ENCODE results near the gene ST6GALNAC1. TPM values are rescaled to one million over a fixed set of nuclear protein-coding genes. Genes with fewer than 3 reads are reported as not detected.
A peak's percentile ranks its signal among the peaks of the same experiment; 100 is the strongest.

ST6GALNAC1 gene
- total and polyA plus RNA-seq, 2 donors from 2014 or later: 0.31 TPM; not detected in 1

- Histone ChIP-seq H3K36me3 (ENCODE audit: control insufficient read depth in 2 of 3, insufficient read depth in 3 of 3, low read length in 3 of 3) (no peaks in the 10 kb centered on the region), H3K4me1 (ENCODE audit: control insufficient read depth in 2 of 3, insufficient read depth in 2 of 3, low read depth in 1 of 3, low read length in 3 of 3) (peaks cover 3 to 19% (median 16%) of the 10 kb centered on the region in 3 donors), H3K27ac (ENCODE audit: low read depth in 2 of 2, low read length in 2 of 2) (peak overlapping the region; percentile 95), H3K4me3 (ENCODE audit: low read length in 3 of 3) (peak overlapping the region in 1 of 3 donors; percentile 92), H3K27me3 (ENCODE audit: control insufficient read depth, insufficient read depth, low read length) (no peaks in the 10 kb centered on the region), H3K9ac (ENCODE audit: low read length in 3 of 3) (peak overlapping the region in 1 of 3 donors; percentile 93), H3K9me3 (ENCODE audit: control insufficient read depth in 2 of 3, insufficient read depth in 1 of 3, low read length in 3 of 3) (no peaks in the 10 kb centered on the region)
- FAIRE-seq: no peak
- intact Hi-C loops (cut with DNase I): no loop called here
- no peak for TF ChIP-seq CTCF (IDR thresholded peaks at IDR 0.05; ENCODE audit: borderline replicate concordance, extremely low read depth, insufficient read depth)
- DNase-seq: no peak
Measured at GRCh38 chr17:76670718-76671122, 27.2 kb upstream of the ST6GALNAC1 start.

- Histone ChIP-seq H3K9ac (ENCODE audit: low read length in 3 of 3) (peak overlapping the region in 1 of 3 donors; percentile 93), H3K9me3 (ENCODE audit: control insufficient read depth in 2 of 3, insufficient read depth in 1 of 3, low read length in 3 of 3) (no peaks in the 10 kb centered on the region), H3K4me1 (ENCODE audit: control insufficient read depth in 2 of 3, insufficient read depth in 2 of 3, low read depth in 1 of 3, low read length in 3 of 3) (peaks cover 3 to 19% (median 16%) of the 10 kb centered on the region in 3 donors), H3K27me3 (ENCODE audit: control insufficient read depth, insufficient read depth, low read length) (no peaks in the 10 kb centered on the region), H3K36me3 (ENCODE audit: control insufficient read depth in 2 of 3, insufficient read depth in 3 of 3, low read length in 3 of 3) (no peaks in the 10 kb centered on the region), H3K27ac (ENCODE audit: low read depth in 2 of 2, low read length in 2 of 2) (peak overlapping the region; percentile 95), H3K4me3 (ENCODE audit: low read length in 3 of 3) (no peak overlapping the region)
- FAIRE-seq: no peak
- intact Hi-C loops (cut with DNase I): no loop called here
- no peak for TF ChIP-seq CTCF (IDR thresholded peaks at IDR 0.05; ENCODE audit: borderline replicate concordance, extremely low read depth, insufficient read depth)
- peak in 2 of 5 donors; percentile 63 to 64 for DNase-seq
Measured at GRCh38 chr17:76670020-76670717, 26.6 kb upstream of the ST6GALNAC1 start.

GRCh38 chr17:76667786-76668453 is 24.4 kb upstream of the ST6GALNAC1 start:
- no peak overlapping the region for H3K4me3 ChIP-seq (ENCODE audit: low read length in 3 of 3)
- no peak for TF ChIP-seq CTCF (IDR thresholded peaks at IDR 0.05; ENCODE audit: borderline replicate concordance, extremely low read depth, insufficient read depth)
- intact Hi-C loops (cut with DNase I): no loop called here
- no peaks in the 10 kb centered on the region for H3K9me3 ChIP-seq (ENCODE audit: control insufficient read depth in 2 of 3, insufficient read depth in 1 of 3, low read length in 3 of 3)
- no peaks in the 10 kb centered on the region for H3K27me3 ChIP-seq (ENCODE audit: control insufficient read depth, insufficient read depth, low read length)
- H3K4me1 ChIP-seq (ENCODE audit: control insufficient read depth in 2 of 3, insufficient read depth in 2 of 3, low read depth in 1 of 3, low read length in 3 of 3): peaks cover 3 to 19% (median 16%) of the 10 kb centered on the region in 3 donors
- H3K27ac ChIP-seq (ENCODE audit: low read depth in 2 of 2, low read length in 2 of 2): no peak overlapping the region
- H3K9ac ChIP-seq (ENCODE audit: low read length in 3 of 3): peak overlapping the region in 1 of 3 donors; percentile 22
- FAIRE-seq (no peak), DNase-seq (peak in 3 of 5 donors; percentile 27 to 52 (median 35))
- no peaks in the 10 kb centered on the region for H3K36me3 ChIP-seq (ENCODE audit: control insufficient read depth in 2 of 3, insufficient read depth in 3 of 3, low read length in 3 of 3)
